ENCODE results near the gene ZNF423. TPM values are rescaled to one million over a fixed set of nuclear protein-coding genes. Genes with fewer than 3 reads are reported as not detected.

The ZNF423 gene
- total and polyA plus RNA-seq, 2 of the 13 experiments (the other 11 are each of a cell fraction or from before 2014, with no cell fraction given) = 0.07 to 0.31 TPM

DNA sequence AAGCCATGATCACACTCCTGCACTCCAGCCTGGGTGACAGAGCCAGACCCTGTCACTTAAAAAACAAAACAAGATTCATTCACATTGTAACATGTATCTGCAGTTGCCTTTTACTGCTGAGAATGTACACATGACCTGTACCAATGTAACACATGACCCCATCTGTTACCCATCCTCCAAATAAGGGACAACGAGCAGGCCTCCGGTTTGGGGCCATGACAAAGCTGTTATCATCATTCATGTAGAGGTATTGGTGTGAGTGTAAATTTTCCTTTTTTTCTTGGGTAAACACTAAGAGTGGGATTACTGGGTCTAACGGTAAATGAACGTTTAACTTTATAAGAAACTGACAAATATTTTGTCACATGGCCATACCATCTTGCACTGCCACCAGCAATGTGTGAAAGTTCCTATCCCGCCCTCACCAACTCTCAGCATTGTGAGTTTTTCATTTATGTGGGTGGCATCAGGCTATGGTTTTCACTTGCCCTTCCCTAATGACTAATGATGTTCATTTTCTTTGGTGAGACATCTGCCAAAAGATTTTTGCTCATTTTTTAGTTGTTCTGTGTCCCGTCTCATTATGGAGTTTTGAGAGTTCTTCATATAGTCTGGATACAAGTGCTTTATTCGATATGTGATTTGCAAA, 336.8 kb downstream of the ZNF423 start:
- ATAC-seq (no peak), DNase-seq (ENCODE audit: low spot score) (no peak), FAIRE-seq (no peak)
- 35% methylated on average over 7 of the region's 7 CpGs for WGBS (ENCODE audit: low lambda C conversion rate)
- H3K9ac ChIP-seq (ENCODE audit: insufficient read depth, low read depth, low read length) = no peak overlapping the region
- no peak overlapping the region for H2AFZ ChIP-seq (ENCODE audit: low read length)
- H3K9me3 ChIP-seq (ENCODE audit: low read length) = no peaks in the 10 kb centered on the region
- H3K4me3 ChIP-seq (replicated peaks in 1 of 3; ENCODE audit: insufficient read depth in 1 of 3, low read depth in 2 of 3, low read length in 3 of 3) = no peak overlapping the region
- peaks cover 2 to 12% of the 10 kb centered on the region in 2 experiments; a peak in 3 of 5 replicates for H3K27me3 ChIP-seq (ENCODE audit: control insufficient read depth in 1 of 2, insufficient read depth in 2 of 2, low read length in 2 of 2)
- H3K4me2 ChIP-seq (ENCODE audit: low read depth, low read length) = no peak overlapping the region
- no peaks in the 10 kb centered on the region for H4K20me1 ChIP-seq (ENCODE audit: insufficient read depth, low read length)
- BruUV-seq (replicated peaks) = no TSS peak
- intact Hi-C loops (cut with micrococcal nuclease; ENCODE audit: unreplicated experiment) (no loop called here), in situ Hi-C loops (cut with HindIII; ENCODE audit: extremely low pct_ligation_motif_present, low pct_unique_long_range_greater_than_20kb) (no loop called here)
- H3K4me1 ChIP-seq (ENCODE audit: insufficient read depth, low read length) = no peaks in the 10 kb centered on the region
- CTCF ChIA-PET (ENCODE audit: low intra/inter-chr PET ratio, low total read pairs) = no interaction called here
- POLR2A ChIA-PET = no interaction called here
- H3K79me2 ChIP-seq (ENCODE audit: insufficient read depth, low read length) = no peaks in the 10 kb centered on the region
- H3K36me3 ChIP-seq (replicated peaks in 1 of 2; ENCODE audit: control insufficient read depth in 1 of 2, insufficient read depth in 2 of 2, low read length in 2 of 2) = no peaks in the 10 kb centered on the region
- no peak overlapping the region for H3K27ac ChIP-seq (ENCODE audit: extremely low read length, insufficient read depth, low read length)
- TF ChIP-seq ZNF569 (CRISPR knock-in tag; IDR thresholded peaks at IDR 0.05; ENCODE audit: borderline replicate concordance) (no peak), SOX13 (IDR thresholded peaks at IDR 0.05) (no peak), SOX13 (CRISPR knock-in tag; conservative IDR thresholded peaks at IDR 0.05 in 1 of 2, IDR thresholded peaks at IDR 0.05 in 1 of 2) (no peak), JUN (CRISPR knock-in tag; IDR thresholded peaks at IDR 0.05) (no peak), ZC3H4 (CRISPR knock-in tag; IDR thresholded peaks at IDR 0.05; ENCODE audit: borderline replicate concordance) (no peak), ZNF225 (CRISPR knock-in tag; IDR thresholded peaks at IDR 0.05) (no peak), ZNF326 (CRISPR knock-in tag; IDR thresholded peaks at IDR 0.05; ENCODE audit: borderline replicate concordance) (no peak), ZNF543 (CRISPR knock-in tag; IDR thresholded peaks at IDR 0.05) (no peak)
- TF ChIP-seq, protein P1, sequence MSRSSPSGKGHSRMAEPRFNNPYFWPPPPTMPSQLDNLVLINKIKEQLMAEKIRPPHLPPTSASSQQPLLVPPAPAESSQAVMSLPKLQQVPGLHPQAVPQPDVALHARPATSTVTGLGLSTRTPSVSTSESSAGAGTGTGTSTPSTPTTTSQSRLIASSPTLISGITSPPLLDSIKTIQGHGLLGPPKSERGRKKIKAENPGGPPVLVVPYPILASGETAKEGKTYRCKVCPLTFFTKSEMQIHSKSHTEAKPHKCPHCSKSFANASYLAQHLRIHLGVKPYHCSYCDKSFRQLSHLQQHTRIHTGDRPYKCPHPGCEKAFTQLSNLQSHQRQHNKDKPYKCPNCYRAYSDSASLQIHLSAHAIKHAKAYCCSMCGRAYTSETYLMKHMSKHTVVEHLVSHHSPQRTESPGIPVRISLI (CRISPR knock-in tag; IDR thresholded peaks at IDR 0.05; ENCODE audit: borderline replicate concordance) = no peak
- TF ChIP-seq, protein P2, sequence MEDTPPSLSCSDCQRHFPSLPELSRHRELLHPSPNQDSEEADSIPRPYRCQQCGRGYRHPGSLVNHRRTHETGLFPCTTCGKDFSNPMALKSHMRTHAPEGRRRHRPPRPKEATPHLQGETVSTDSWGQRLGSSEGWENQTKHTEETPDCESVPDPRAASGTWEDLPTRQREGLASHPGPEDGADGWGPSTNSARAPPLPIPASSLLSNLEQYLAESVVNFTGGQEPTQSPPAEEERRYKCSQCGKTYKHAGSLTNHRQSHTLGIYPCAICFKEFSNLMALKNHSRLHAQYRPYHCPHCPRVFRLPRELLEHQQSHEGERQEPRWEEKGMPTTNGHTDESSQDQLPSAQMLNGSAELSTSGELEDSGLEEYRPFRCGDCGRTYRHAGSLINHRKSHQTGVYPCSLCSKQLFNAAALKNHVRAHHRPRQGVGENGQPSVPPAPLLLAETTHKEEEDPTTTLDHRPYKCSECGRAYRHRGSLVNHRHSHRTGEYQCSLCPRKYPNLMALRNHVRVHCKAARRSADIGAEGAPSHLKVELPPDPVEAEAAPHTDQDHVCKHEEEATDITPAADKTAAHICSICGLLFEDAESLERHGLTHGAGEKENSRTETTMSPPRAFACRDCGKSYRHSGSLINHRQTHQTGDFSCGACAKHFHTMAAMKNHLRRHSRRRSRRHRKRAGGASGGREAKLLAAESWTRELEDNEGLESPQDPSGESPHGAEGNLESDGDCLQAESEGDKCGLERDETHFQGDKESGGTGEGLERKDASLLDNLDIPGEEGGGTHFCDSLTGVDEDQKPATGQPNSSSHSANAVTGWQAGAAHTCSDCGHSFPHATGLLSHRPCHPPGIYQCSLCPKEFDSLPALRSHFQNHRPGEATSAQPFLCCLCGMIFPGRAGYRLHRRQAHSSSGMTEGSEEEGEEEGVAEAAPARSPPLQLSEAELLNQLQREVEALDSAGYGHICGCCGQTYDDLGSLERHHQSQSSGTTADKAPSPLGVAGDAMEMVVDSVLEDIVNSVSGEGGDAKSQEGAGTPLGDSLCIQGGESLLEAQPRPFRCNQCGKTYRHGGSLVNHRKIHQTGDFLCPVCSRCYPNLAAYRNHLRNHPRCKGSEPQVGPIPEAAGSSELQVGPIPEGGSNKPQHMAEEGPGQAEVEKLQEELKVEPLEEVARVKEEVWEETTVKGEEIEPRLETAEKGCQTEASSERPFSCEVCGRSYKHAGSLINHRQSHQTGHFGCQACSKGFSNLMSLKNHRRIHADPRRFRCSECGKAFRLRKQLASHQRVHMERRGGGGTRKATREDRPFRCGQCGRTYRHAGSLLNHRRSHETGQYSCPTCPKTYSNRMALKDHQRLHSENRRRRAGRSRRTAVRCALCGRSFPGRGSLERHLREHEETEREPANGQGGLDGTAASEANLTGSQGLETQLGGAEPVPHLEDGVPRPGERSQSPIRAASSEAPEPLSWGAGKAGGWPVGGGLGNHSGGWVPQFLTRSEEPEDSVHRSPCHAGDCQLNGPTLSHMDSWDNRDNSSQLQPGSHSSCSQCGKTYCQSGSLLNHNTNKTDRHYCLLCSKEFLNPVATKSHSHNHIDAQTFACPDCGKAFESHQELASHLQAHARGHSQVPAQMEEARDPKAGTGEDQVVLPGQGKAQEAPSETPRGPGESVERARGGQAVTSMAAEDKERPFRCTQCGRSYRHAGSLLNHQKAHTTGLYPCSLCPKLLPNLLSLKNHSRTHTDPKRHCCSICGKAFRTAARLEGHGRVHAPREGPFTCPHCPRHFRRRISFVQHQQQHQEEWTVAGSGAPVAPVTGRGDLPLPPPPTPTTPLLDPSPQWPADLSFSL (CRISPR knock-in tag; IDR thresholded peaks at IDR 0.05) = no peak
- TF ChIP-seq, protein P3, sequence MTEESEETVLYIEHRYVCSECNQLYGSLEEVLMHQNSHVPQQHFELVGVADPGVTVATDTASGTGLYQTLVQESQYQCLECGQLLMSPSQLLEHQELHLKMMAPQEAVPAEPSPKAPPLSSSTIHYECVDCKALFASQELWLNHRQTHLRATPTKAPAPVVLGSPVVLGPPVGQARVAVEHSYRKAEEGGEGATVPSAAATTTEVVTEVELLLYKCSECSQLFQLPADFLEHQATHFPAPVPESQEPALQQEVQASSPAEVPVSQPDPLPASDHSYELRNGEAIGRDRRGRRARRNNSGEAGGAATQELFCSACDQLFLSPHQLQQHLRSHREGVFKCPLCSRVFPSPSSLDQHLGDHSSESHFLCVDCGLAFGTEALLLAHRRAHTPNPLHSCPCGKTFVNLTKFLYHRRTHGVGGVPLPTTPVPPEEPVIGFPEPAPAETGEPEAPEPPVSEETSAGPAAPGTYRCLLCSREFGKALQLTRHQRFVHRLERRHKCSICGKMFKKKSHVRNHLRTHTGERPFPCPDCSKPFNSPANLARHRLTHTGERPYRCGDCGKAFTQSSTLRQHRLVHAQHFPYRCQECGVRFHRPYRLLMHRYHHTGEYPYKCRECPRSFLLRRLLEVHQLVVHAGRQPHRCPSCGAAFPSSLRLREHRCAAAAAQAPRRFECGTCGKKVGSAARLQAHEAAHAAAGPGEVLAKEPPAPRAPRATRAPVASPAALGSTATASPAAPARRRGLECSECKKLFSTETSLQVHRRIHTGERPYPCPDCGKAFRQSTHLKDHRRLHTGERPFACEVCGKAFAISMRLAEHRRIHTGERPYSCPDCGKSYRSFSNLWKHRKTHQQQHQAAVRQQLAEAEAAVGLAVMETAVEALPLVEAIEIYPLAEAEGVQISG (CRISPR knock-in tag; IDR thresholded peaks at IDR 0.05) = no peak
- TF ChIP-seq, protein P4, sequence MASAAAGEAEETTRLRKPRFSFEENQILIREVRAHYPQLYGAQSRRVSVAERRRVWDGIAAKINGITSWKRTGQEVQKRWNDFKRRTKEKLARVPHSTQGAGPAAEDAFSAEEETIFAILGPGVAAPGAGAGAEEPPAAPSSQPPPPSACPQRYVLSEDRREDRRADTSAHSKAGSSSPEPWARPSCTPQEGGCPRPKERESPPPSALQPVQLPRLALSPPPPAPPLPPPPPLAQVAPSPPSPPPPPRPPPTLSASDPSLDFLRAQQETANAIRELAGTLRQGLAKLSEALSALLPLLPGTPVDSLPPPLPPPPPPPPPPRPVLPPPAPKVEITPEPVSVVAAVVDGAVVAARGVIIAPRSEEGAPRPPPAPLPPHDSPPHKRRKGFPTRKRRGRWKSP (CRISPR knock-in tag; IDR thresholded peaks at IDR 0.05) = no peak

All from HepG2 (cell line).